IMR-90 (cell line): Measurements from ENCODE around the gene TBC1D9. TPM values are rescaled to one million over a fixed set of nuclear protein-coding genes. Genes with fewer than 3 reads are reported as not detected.

Experiments used
- ATAC-seq: fragments of 200-7000 bp; cut with Tn5 transposase; 2 replicates; pipeline ENCODE4 v1.9.1; 2020; ENCODE audit warnings: low read depth, mild to moderate bottlenecking, moderate library complexity
- BruUV-seq: library from RNA; stranded (reverse); fragments of 400-500 nt; replicated peaks from 2 replicates; lab custom pipeline; 2021; lab: Mats Ljungman, UMichigan
- CTCF ChIA-PET: fragments of 300-600 bp; formaldehyde crosslinking; extraction: SDS; loops from one replicate; lab custom pipeline; 2021; ENCODE audit warnings: antibody characterized with exemption; lab: Yijun Ruan, JAX
- POLR2A ChIA-PET: fragments of 300-600 bp; sonication (Branson Sonifier 250); formaldehyde crosslinking; loops from one replicate; lab custom pipeline; 2022; ENCODE audit warnings: antibody characterized with exemption; ENCODE audit not compliant: unreplicated experiment; lab: Charles Lee
- DNase-seq: peaks from one replicate; pipeline ENCODE4 v3.0.0; 2013
- H2AFZ ChIP-seq: replicated peaks from 2 replicates; pipeline ENCODE3; 2013; ENCODE audit warnings: low read length, mild to moderate bottlenecking; ENCODE audit not compliant: poor library complexity
- H2AK5ac ChIP-seq: 2 replicates; pipeline ENCODE4 v1.6.1; 2013; ENCODE audit warnings: low read depth, low read length, inconsistent platforms
- H2AK9ac ChIP-seq: replicated peaks from 2 replicates; pipeline ENCODE3; 2013; ENCODE audit warnings: mild to moderate bottlenecking, low read depth, low read length, moderate library complexity; ENCODE audit not compliant: poor library complexity
- H2BK120ac ChIP-seq: 2 replicates; pipeline ENCODE4 v1.6.1; 2013; ENCODE audit warnings: low read depth, low read length, inconsistent platforms
- H2BK15ac ChIP-seq: 3 replicates; pipeline ENCODE4 v1.6.1; 2013; ENCODE audit warnings: low read depth, low read length, inconsistent platforms
- H2BK20ac ChIP-seq: 2 replicates; pipeline ENCODE4 v1.6.1; 2013; ENCODE audit warnings: low read depth, mild to moderate bottlenecking, inconsistent platforms, low read length, moderate library complexity
- H2BK5ac ChIP-seq: 2 replicates; pipeline ENCODE4 v1.6.1; 2013; ENCODE audit warnings: mild to moderate bottlenecking, low read depth, low read length, inconsistent platforms; ENCODE audit not compliant: poor library complexity, severe bottlenecking
- H3K14ac ChIP-seq: replicated peaks from 2 replicates; pipeline ENCODE4 v1.6.1; 2013; ENCODE audit warnings: low read depth, low read length, inconsistent platforms
- H3K18ac ChIP-seq: 2 replicates; pipeline ENCODE4 v1.6.1; 2013; ENCODE audit warnings: low read depth, low read length, control low read depth
- H3K23ac ChIP-seq: 2 replicates; pipeline ENCODE4 v1.6.1; 2013; ENCODE audit warnings: low read depth, low read length, inconsistent platforms
- H3K27ac ChIP-seq: 2 replicates; pipeline ENCODE4 v1.5.1; 2013; ENCODE audit warnings: mild to moderate bottlenecking, control low read depth, low read length; ENCODE audit not compliant: insufficient read depth
- H3K27me3 ChIP-seq: 2 replicates; pipeline ENCODE4 v1.6.1; 2013; ENCODE audit warnings: low read length; ENCODE audit not compliant: control insufficient read depth, insufficient read depth
- H3K36me3 ChIP-seq: 2 replicates; pipeline ENCODE4 v1.6.1; 2013; ENCODE audit warnings: low read length, mixed read lengths; ENCODE audit not compliant: control insufficient read depth, insufficient read depth
- H3K4ac ChIP-seq: 2 replicates; pipeline ENCODE4 v1.6.1; 2013; ENCODE audit warnings: low read depth, low read length, inconsistent platforms
- H3K4me1 ChIP-seq: 2 replicates; pipeline ENCODE4 v1.6.1; 2013; ENCODE audit warnings: low read length, mixed read lengths; ENCODE audit not compliant: control insufficient read depth, insufficient read depth
- H3K4me2 ChIP-seq: 2 replicates; pipeline ENCODE4 v1.6.1; 2013; ENCODE audit warnings: low read depth, mild to moderate bottlenecking, control low read depth, low read length, moderate library complexity
- H3K4me3 ChIP-seq: 2 replicates; pipeline ENCODE4 v1.5.1; 2013; ENCODE audit warnings: low read depth, mild to moderate bottlenecking, control low read depth, low read length, moderate library complexity; ENCODE audit not compliant: insufficient read depth
- H3K56ac ChIP-seq: 2 replicates; pipeline ENCODE4 v1.6.1; 2013; ENCODE audit warnings: low read length, inconsistent platforms; ENCODE audit not compliant: insufficient read depth; ENCODE audit errors: extremely low read depth
- H3K79me1 ChIP-seq, 2 experiments: 2 replicates each; pipeline ENCODE4 v1.6.1; 2013; ENCODE audit warnings: low read length in 2 of 2, inconsistent platforms in 1 of 2, low read depth in 1 of 2
- H3K9ac ChIP-seq: 2 replicates; pipeline ENCODE4 v1.6.1; 2013; ENCODE audit warnings: low read depth, low read length, control low read depth
- H3K9me1 ChIP-seq: 2 replicates; pipeline ENCODE4 v1.6.1; 2013; ENCODE audit warnings: low read length, inconsistent platforms; ENCODE audit not compliant: insufficient read depth
- H3K9me3 ChIP-seq: 2 replicates; pipeline ENCODE4 v1.6.1; 2013; ENCODE audit warnings: low read length; ENCODE audit not compliant: control insufficient read depth, insufficient read depth
- H4K20me1 ChIP-seq: 2 replicates; pipeline ENCODE4 v1.6.1; 2013; ENCODE audit warnings: low read length, inconsistent platforms; ENCODE audit not compliant: insufficient read depth
- H4K5ac ChIP-seq: 2 replicates; pipeline ENCODE4 v1.6.1; 2013; ENCODE audit warnings: mild to moderate bottlenecking, low read depth, low read length, control low read depth
- H4K8ac ChIP-seq, 2 experiments: 2 replicates each; pipeline ENCODE4 v1.6.1; 2013; ENCODE audit warnings: low read depth in 2 of 2, low read length in 2 of 2, control low read depth in 1 of 2, inconsistent platforms in 1 of 2
- H4K91ac ChIP-seq: 2 replicates; pipeline ENCODE4 v1.6.1; 2013; ENCODE audit warnings: low read depth, low read length, inconsistent platforms; ENCODE audit not compliant: insufficient read depth
- BHLHE40 ChIP-seq: fragments of 150-350 bp; IDR thresholded peaks from 2 replicates; pipeline ENCODE4 v1.6.1; 2016; ENCODE audit warnings: mild to moderate bottlenecking, low read depth, low read length
- CEBPB ChIP-seq: IDR thresholded peaks from 2 replicates; pipeline ENCODE4 v1.6.1; 2012; ENCODE audit warnings: low read depth, low read length, improper control_type of control experiment
- CHD1 ChIP-seq: IDR thresholded peaks from 2 replicates; pipeline ENCODE4 v1.6.1; 2012; ENCODE audit warnings: low read depth, low read length, improper control_type of control experiment
- CTCF ChIP-seq: conservative IDR thresholded peaks from 2 replicates; pipeline ENCODE4 v1.5.1; 2012; ENCODE audit warnings: mild to moderate bottlenecking, low read depth, low read length, improper control_type of control experiment
- FOS ChIP-seq: fragments of 150-350 bp; IDR thresholded peaks from 2 replicates; pipeline ENCODE4 v1.6.1; 2016; ENCODE audit warnings: low read depth, low read length
- MAFK ChIP-seq: IDR thresholded peaks from 2 replicates; pipeline ENCODE4 v1.6.1; 2012; ENCODE audit warnings: low read depth, low read length, improper control_type of control experiment
- MAZ ChIP-seq: IDR thresholded peaks from 2 replicates; pipeline ENCODE4 v1.6.1; 2012; ENCODE audit warnings: low read depth, mild to moderate bottlenecking, low read length, improper control_type of control experiment, moderate library complexity, borderline replicate concordance
- MXI1 ChIP-seq: IDR thresholded peaks from 2 replicates; pipeline ENCODE4 v1.6.1; 2012; ENCODE audit warnings: low read depth, mild to moderate bottlenecking, low read length, moderate library complexity, borderline replicate concordance
- NFE2L2 ChIP-seq: fragments of 150-350 bp; IDR thresholded peaks from 2 replicates; pipeline ENCODE4 v1.6.1; 2016; ENCODE audit warnings: low read depth, mild to moderate bottlenecking, low read length
- POLR2A ChIP-seq: IDR thresholded peaks from 2 replicates; pipeline ENCODE4 v1.6.1; 2012; ENCODE audit warnings: mild to moderate bottlenecking, low read depth, low read length
- RAD21 ChIP-seq: IDR thresholded peaks from 2 replicates; pipeline ENCODE4 v1.6.1; 2012; ENCODE audit warnings: low read length, improper control_type of control experiment
- RCOR1 ChIP-seq: IDR thresholded peaks from 2 replicates; pipeline ENCODE4 v1.6.1; 2012; ENCODE audit warnings: mild to moderate bottlenecking, low read length, improper control_type of control experiment; ENCODE audit not compliant: insufficient replicate concordance
- RFX5 ChIP-seq: IDR thresholded peaks from 2 replicates; pipeline ENCODE4 v1.8.0; 2012; ENCODE audit warnings: low read depth, mild to moderate bottlenecking, low read length, moderate library complexity
- SMC3 ChIP-seq: fragments of 150-350 bp; IDR thresholded peaks from 2 replicates; pipeline ENCODE4 v1.6.1; 2016; ENCODE audit warnings: low read depth, mild to moderate bottlenecking, antibody characterized with exemption, low read length, moderate library complexity
- WGBS, 2 experiments: methylation state at CpG; one replicate each; pipeline versions ENCODE4 v1.1.5 to v1.1.7; 2013; ENCODE audit warnings: missing lambda C conversion rate in 2 of 2; ENCODE audit not compliant: insufficient read length in 1 of 2; ENCODE audit errors: extremely low coverage in 2 of 2; 5-methylcytosine and 5-hydroxymethylcytosine counted together
- dilution Hi-C: fragments of 300-500 bp; cut with HindIII; formaldehyde crosslinking; loops from one replicate; pipeline ENCODE4 v1.14.3; 2018; ENCODE audit warnings: low sequenced_read_pairs; ENCODE audit not compliant: unreplicated experiment
- in situ Hi-C: fragments of 300-500 bp; cut with MboI; formaldehyde crosslinking; loops from 3 replicates; pipeline ENCODE4 v1.14.3; 2019; ENCODE audit warnings: low sequenced_read_pairs, inconsistent platforms, mixed read lengths
- intact Hi-C: fragments of 100-400 bp; cut with micrococcal nuclease; formaldehyde crosslinking; loops from 2 replicates; pipeline ENCODE4 v1.10.0; 2022
- polyA plus RNA-seq, 3 experiments: library from polyadenylated mRNA; depleted of rRNA; stranded (reverse); fragments of >200 nt; gene quantifications; 2 replicates each; pipeline ENCODE4 v1.2.3, GENCODE V29; 2012; ENCODE audit warnings: low replicate concordance in 1 of 3
- total RNA-seq: library from RNA; depleted of rRNA; stranded (reverse); fragments of >200 nt; gene quantifications from 2 replicates; pipeline ENCODE4 v1.2.3, GENCODE V29; 2012
- TF ChIP-seq, protein P1 (sequence below): fragments of 150-350 bp; IDR thresholded peaks from 2 replicates; pipeline ENCODE4 v1.6.1; 2017; ENCODE audit warnings: mild to moderate bottlenecking, antibody characterized with exemption, low read length, low read depth
- TF ChIP-seq, protein P2 (sequence below): fragments of 150-350 bp; IDR thresholded peaks from 2 replicates; pipeline ENCODE4 v1.6.1; 2016; ENCODE audit warnings: low read depth, mild to moderate bottlenecking, low read length, moderate library complexity, borderline replicate concordance

The TBC1D9 gene
- total and polyA plus RNA-seq, 2 of the 4 experiments (the other 2 are of a cell fraction), result 11.7 to 15.2 TPM

DNA sequence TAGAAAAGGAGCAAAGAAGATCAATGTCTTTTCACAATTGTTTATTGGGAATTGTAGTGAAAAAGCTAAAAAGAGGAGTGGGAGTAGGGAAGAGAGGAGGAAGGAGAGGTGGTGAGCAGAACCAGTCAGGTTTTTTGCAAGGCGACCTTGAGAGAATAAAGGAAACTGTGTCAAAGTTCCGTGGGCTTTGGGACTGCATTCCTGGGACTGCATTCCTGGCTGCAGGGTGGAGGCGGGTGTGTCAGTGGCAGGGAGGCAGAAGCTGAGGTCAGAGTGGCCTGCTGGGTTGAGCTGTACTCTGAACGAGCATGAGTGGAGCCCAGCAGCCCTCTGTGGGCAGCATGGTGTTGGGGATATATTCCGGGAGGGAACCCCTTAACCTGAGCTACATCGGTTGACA is 120.6 kb downstream of the TBC1D9 start:
- peak overlapping the region in 1 of 2 experiments; percentile 61; a peak in 1 of 4 replicates for H4K8ac ChIP-seq
- peak overlapping the region; percentile 23; the same call in 1 of the 2 replicates for H4K91ac ChIP-seq
- no peak overlapping the region for H3K56ac ChIP-seq
- H3K36me3 ChIP-seq, result peaks cover 8% of the 10 kb centered on the region; the same call in 1 of the 2 replicates
- H3K79me1 ChIP-seq, result no peaks in the 10 kb centered on the region
- H2AFZ ChIP-seq, result peak overlapping the region; percentile 67
- ChIA-PET POLR2A (no interaction called here), CTCF (no interaction called here)
- H2BK20ac ChIP-seq, result peak overlapping the region; percentile 71
- in situ Hi-C loops, result no loop called here
- no peak overlapping the region for H3K4me2 ChIP-seq
- no peak overlapping the region for H2BK5ac ChIP-seq
- H3K23ac ChIP-seq, result peak overlapping the region; percentile 59; the same call in 1 of the 2 replicates
- no peak overlapping the region for H3K4me3 ChIP-seq
- no peak overlapping the region for H3K9ac ChIP-seq
- H3K9me1 ChIP-seq, result peaks cover 13% of the 10 kb centered on the region; the same call in 1 of the 2 replicates
- no CpG with 5 or more reads among the region's 6 CpGs for WGBS, 2 experiments
- H3K4ac ChIP-seq, result peak overlapping the region; percentile 37
- H2BK15ac ChIP-seq, result no peak overlapping the region
- H3K9me3 ChIP-seq, result no peaks in the 10 kb centered on the region
- dilution Hi-C loops, result no loop called here
- 0 out of 2 replicates have a peak overlapping the region, but pooled peaks have one; percentile 3 for H2BK120ac ChIP-seq
- no peak overlapping the region for H3K18ac ChIP-seq
- H3K4me1 ChIP-seq, result peaks cover 6% of the 10 kb centered on the region
- intact Hi-C loops, result no loop called here
- no peaks in the 10 kb centered on the region for H3K27me3 ChIP-seq
- H2AK9ac ChIP-seq, result peak overlapping the region; percentile 15
- peak overlapping the region; percentile 58; the same call in 1 of the 2 replicates for H3K14ac ChIP-seq
- peak overlapping the region; percentile 4; the same call in 1 of the 2 replicates for H2AK5ac ChIP-seq
- DNase-seq, result no peak
- H3K27ac ChIP-seq, result no peak overlapping the region
- ATAC-seq, result peak; percentile 94
- TF ChIP-seq SMC3, result no peak
- no peak for TF ChIP-seq FOS
- no peak for TF ChIP-seq CEBPB
- no peak for TF ChIP-seq NFE2L2
- no peak for TF ChIP-seq MAFK
- TF ChIP-seq, protein P1, sequence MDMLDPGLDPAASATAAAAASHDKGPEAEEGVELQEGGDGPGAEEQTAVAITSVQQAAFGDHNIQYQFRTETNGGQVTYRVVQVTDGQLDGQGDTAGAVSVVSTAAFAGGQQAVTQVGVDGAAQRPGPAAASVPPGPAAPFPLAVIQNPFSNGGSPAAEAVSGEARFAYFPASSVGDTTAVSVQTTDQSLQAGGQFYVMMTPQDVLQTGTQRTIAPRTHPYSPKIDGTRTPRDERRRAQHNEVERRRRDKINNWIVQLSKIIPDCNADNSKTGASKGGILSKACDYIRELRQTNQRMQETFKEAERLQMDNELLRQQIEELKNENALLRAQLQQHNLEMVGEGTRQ, result no peak
- no peak for TF ChIP-seq RAD21
- no peak for TF ChIP-seq RCOR1
- TF ChIP-seq CHD1, result no peak
- TF ChIP-seq MAZ, result no peak
- TF ChIP-seq POLR2A, result no peak
- no peak for TF ChIP-seq RFX5
- no peak for TF ChIP-seq MXI1
- TF ChIP-seq BHLHE40, result no peak
- no peak for TF ChIP-seq CTCF
- TF ChIP-seq, protein P2, sequence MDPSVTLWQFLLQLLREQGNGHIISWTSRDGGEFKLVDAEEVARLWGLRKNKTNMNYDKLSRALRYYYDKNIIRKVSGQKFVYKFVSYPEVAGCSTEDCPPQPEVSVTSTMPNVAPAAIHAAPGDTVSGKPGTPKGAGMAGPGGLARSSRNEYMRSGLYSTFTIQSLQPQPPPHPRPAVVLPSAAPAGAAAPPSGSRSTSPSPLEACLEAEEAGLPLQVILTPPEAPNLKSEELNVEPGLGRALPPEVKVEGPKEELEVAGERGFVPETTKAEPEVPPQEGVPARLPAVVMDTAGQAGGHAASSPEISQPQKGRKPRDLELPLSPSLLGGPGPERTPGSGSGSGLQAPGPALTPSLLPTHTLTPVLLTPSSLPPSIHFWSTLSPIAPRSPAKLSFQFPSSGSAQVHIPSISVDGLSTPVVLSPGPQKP, result no peak
- BruUV-seq, result no TSS peak
- no peaks in the 10 kb centered on the region for H4K20me1 ChIP-seq
- H4K5ac ChIP-seq, result no peak overlapping the region
